ENCODE measurements around the gene FGFR3. TPM values are rescaled to one million over a fixed set of nuclear protein-coding genes. Genes with fewer than 3 reads are reported as not detected.
A peak's percentile ranks its signal among the peaks of the same experiment; 100 is the strongest.

The FGFR3 gene
- total and polyA plus RNA-seq, 2 of the 8 experiments (the other 6 are each of a cell fraction or from before 2014, with no cell fraction given): 9.0 to 19.5 TPM

- H3K9me3 ChIP-seq (ENCODE audit: insufficient read depth in 2 of 2, low read depth in 1 of 2, low read length in 1 of 2): no peaks in the 10 kb centered on the region
- H2BK120ac ChIP-seq (replicated peaks; ENCODE audit: low read depth, low read length): no peak overlapping the region
- no peak overlapping the region for H3K9ac ChIP-seq (replicated peaks in 1 of 4; ENCODE audit: extremely low read depth in 1 of 4, low read depth in 3 of 4, low read length in 3 of 4)
- no peaks in the 10 kb centered on the region for H4K20me1 ChIP-seq (replicated peaks in 1 of 2; ENCODE audit: control insufficient read depth in 1 of 2, insufficient read depth in 2 of 2, low read length in 2 of 2)
- H3K56ac ChIP-seq (replicated peaks; ENCODE audit: insufficient read length, low read depth, low read length): no peak overlapping the region
- no peak overlapping the region for H2BK12ac ChIP-seq (ENCODE audit: low read depth, low read length)
- FAIRE-seq: no peak
- H3K4me1 ChIP-seq (replicated peaks in 1 of 4; ENCODE audit: control insufficient read depth in 3 of 4, insufficient read depth in 4 of 4, low read length in 3 of 4): peaks cover 0 to 14% (median 3%) of the 10 kb centered on the region in 4 experiments; a peak in 5 of 7 replicates
- H3K18ac ChIP-seq (ENCODE audit: extremely low read depth, low read length): no peak overlapping the region
- no peak for TF ChIP-seq GTF2F1 (IDR thresholded peaks at IDR 0.05; ENCODE audit: borderline replicate concordance, low read depth, low read length)
- no peak for TF ChIP-seq MAFK (IDR thresholded peaks at IDR 0.05; ENCODE audit: low read depth, low read length)
- no peak for TF ChIP-seq POU5F1 (IDR thresholded peaks at IDR 0.05; ENCODE audit: low read depth, low read length)
- TF ChIP-seq RAD21 (IDR thresholded peaks at IDR 0.05 in 1 of 2, conservative IDR thresholded peaks at IDR 0.05 in 1 of 2; ENCODE audit: low read depth in 2 of 2, low read length in 2 of 2): no peak
- no peak for TF ChIP-seq SIRT6 (IDR thresholded peaks at IDR 0.05; ENCODE audit: low read length)
- no peak for TF ChIP-seq SIX5 (IDR thresholded peaks at IDR 0.05; ENCODE audit: low read depth, low read length)
- no peak for TF ChIP-seq SP2 (IDR thresholded peaks at IDR 0.05; ENCODE audit: low read length)
- H2BK15ac ChIP-seq (ENCODE audit: low read length): no peak overlapping the region
- H3K14ac ChIP-seq (ENCODE audit: insufficient read length): no peak overlapping the region
- no peak overlapping the region for H2AFZ ChIP-seq (ENCODE audit: low read length)
- no peaks in the 10 kb centered on the region for H3K79me1 ChIP-seq (ENCODE audit: low read depth, low read length)
- DNase-seq (ENCODE audit: low read depth in 1 of 2, low spot score in 2 of 2): no peak
- no peak overlapping the region for H3K27ac ChIP-seq (ENCODE audit: low read depth, low read length)
- no peak overlapping the region for H3K4me2 ChIP-seq (ENCODE audit: insufficient read depth in 1 of 2, low read depth in 2 of 2, low read length in 2 of 2)
- no peak overlapping the region for H4K8ac ChIP-seq (ENCODE audit: extremely low read depth, insufficient read depth, low read length)
- CTCF ChIA-PET (ENCODE audit: partially characterized antibody): interaction anchor here (0.6 to 71.2 kb wide), 3 partner anchors 4 to 139 kb away, joined by 3 to 2507 read pairs (median 2507); partner anchors contain the start of gene FGFR3
- H3K36me3 ChIP-seq (ENCODE audit: control insufficient read depth in 2 of 4, insufficient read depth in 4 of 4, low read length in 3 of 4): no peaks in the 10 kb centered on the region
- no peak overlapping the region for H2BK5ac ChIP-seq (ENCODE audit: low read depth, low read length)
- H4K91ac ChIP-seq (replicated peaks; ENCODE audit: insufficient read length, low read length): peak overlapping the region; percentile 40
- no peak overlapping the region for H3K4ac ChIP-seq (replicated peaks; ENCODE audit: insufficient read length, low read depth, low read length)
- H2BK20ac ChIP-seq (ENCODE audit: low read length): no peak overlapping the region
- H3K23me2 ChIP-seq (ENCODE audit: low read depth, low read length): no peaks in the 10 kb centered on the region
- WGBS, 2 experiments (ENCODE audit: extremely low coverage in 1 of 2, insufficient coverage in 1 of 2, insufficient read length in 1 of 2, insufficient replicate concordance in 2 of 2, low coverage in 1 of 2, low lambda C conversion rate in 2 of 2, missing lambda C conversion rate in 1 of 2): 76% methylated on average over 4 of the region's 25 CpGs; no CpG with 5 or more reads in 1 of the 2 experiments
- no peak overlapping the region for H2AK5ac ChIP-seq (ENCODE audit: low read depth, low read length)
- POLR2A ChIA-PET (ENCODE audit: partially characterized antibody): interaction anchor here (0.6 to 2.2 kb wide), 7 partner anchors 9 to 49 kb away, joined by 3 to 7 read pairs (median 4); no protein-coding TSS in a partner anchor
- no peak overlapping the region for H3K23ac ChIP-seq (ENCODE audit: insufficient read length)
- no peak overlapping the region for H3K4me3 ChIP-seq (ENCODE audit: extremely low read depth in 1 of 4, insufficient read depth in 2 of 4, low read depth in 3 of 4, low read length in 4 of 4)
- H3K79me2 ChIP-seq (ENCODE audit: control insufficient read depth in 1 of 2, insufficient read depth in 2 of 2, low read length in 2 of 2): no peaks in the 10 kb centered on the region
- H4K5ac ChIP-seq (ENCODE audit: insufficient read length, low read depth, low read length): no peak overlapping the region
- peaks cover 0 to 3% (median 0%) of the 10 kb centered on the region in 4 experiments; a peak in 2 of 7 replicates for H3K27me3 ChIP-seq (replicated peaks in 1 of 4; ENCODE audit: control insufficient read depth in 3 of 4, extremely low read depth in 1 of 4, insufficient read depth in 3 of 4, low read length in 3 of 4)
Measured at GRCh38 chr4:1760521-1761071, 32.5 kb upstream of the FGFR3 start.

Data from H1 (cell line).